ENCODE measurements around the gene TNFRSF25.
A peak's percentile ranks its signal among the peaks of the same experiment; 100 is the strongest.

TNFRSF25 gene

GRCh38 chr1:6423321-6423999 lies 42.5 kb downstream of the TNFRSF25 start:
- DNase-seq (ENCODE audit: extremely low read depth, low read depth): no peak
- TF ChIP-seq CTCF (IDR thresholded peaks at IDR 0.05; ENCODE audit: low read depth, low read length): peak; percentile 46

- no peak for TF ChIP-seq CTCF (IDR thresholded peaks at IDR 0.05; ENCODE audit: low read depth, low read length)
- no peak for DNase-seq (ENCODE audit: extremely low read depth, low read depth)
Measured at GRCh38 chr1:6421266-6421665, 44.7 kb downstream of the TNFRSF25 start.

GRCh38 chr1:6420454-6421042 lies 45.4 kb downstream of the TNFRSF25 start:
- DNase-seq (ENCODE audit: extremely low read depth, low read depth): no peak
- no peak for TF ChIP-seq CTCF (IDR thresholded peaks at IDR 0.05; ENCODE audit: low read depth, low read length)

GRCh38 chr1:6419804-6420453 lies 46.0 kb downstream of the TNFRSF25 start, which contains the start of gene HES2:
TSS of gene HES2 (minus strand) at chr1:6419919. CDS start at chr1:6419820, 99 bp downstream.
- no peak for TF ChIP-seq CTCF (IDR thresholded peaks at IDR 0.05; ENCODE audit: low read depth, low read length)
- no peak for DNase-seq (ENCODE audit: extremely low read depth, low read depth)

- no peak for DNase-seq (ENCODE audit: extremely low read depth, low read depth)
- TF ChIP-seq CTCF (IDR thresholded peaks at IDR 0.05; ENCODE audit: low read depth, low read length): no peak
Measured at GRCh38 chr1:6419397-6419803, 46.6 kb downstream of the TNFRSF25 start.

- no peak for TF ChIP-seq CTCF (IDR thresholded peaks at IDR 0.05; ENCODE audit: low read depth, low read length)
Measured at GRCh38 chr1:6418668-6419396, 47.1 kb downstream of the TNFRSF25 start.

More at GRCh38 chr1:6418668-6419396, 47.1 kb downstream of the TNFRSF25 start:
- DNase-seq (ENCODE audit: extremely low read depth, low read depth): no peak
